PC-9 (cell line): ENCODE results near the gene KDM6A.

Source experiments
- CTCF ChIP-seq: fragments of 200-600 bp; sonication (generic); conservative IDR thresholded peaks from 2 replicates; pipeline ENCODE4 v1.6.1; 2017; ENCODE audit warnings: mixed run types, antibody characterized with exemption, mild to moderate bottlenecking, moderate library complexity
- EZH2 ChIP-seq: fragments of 200-600 bp; sonication (generic); IDR thresholded peaks from 2 replicates; pipeline ENCODE4 v1.8.0; 2017; ENCODE audit warnings: antibody characterized with exemption, low read depth

GRCh38 chrX:44944894-44945293 lies 71.9 kb downstream of the KDM6A start:
- no peak for TF ChIP-seq CTCF
- no peak for TF ChIP-seq EZH2
